Stomach (tissue), 4 donors: ENCODE measurements around the gene ZFHX3.

ENCODE experiments used
- EP300 ChIP-seq: sonication (generic); formaldehyde crosslinking; IDR thresholded peaks from one replicate; pipeline ENCODE4 v1.6.1; 2017; ENCODE audit warnings: antibody characterized with exemption
- POLR2A ChIP-seq, 4 donors: fragments of 450-650 bp; IDR thresholded peaks; one replicate each; pipeline ENCODE4 v1.6.1; 2016; ENCODE audit warnings: antibody characterized with exemption in 4 of 4, control low read depth in 2 of 4, mild to moderate bottlenecking in 1 of 4, moderate library complexity in 1 of 4
- TF ChIP-seq, protein P1 (sequence below), 7 experiments: fragments of 450-650 bp in 4 of 7; fragments of 200-600 bp in 3 of 7; sonication (generic) in 3 of 7; IDR thresholded peaks; one replicate each; pipeline ENCODE4 v1.5.1; 2016 to 2019; ENCODE audit warnings: antibody characterized with exemption in 7 of 7, control low read depth in 2 of 7, mild to moderate bottlenecking in 1 of 7

GRCh38 chr16:72877374-72878028 is 170.4 kb downstream of the ZFHX3 start:
- TF ChIP-seq, protein P1, sequence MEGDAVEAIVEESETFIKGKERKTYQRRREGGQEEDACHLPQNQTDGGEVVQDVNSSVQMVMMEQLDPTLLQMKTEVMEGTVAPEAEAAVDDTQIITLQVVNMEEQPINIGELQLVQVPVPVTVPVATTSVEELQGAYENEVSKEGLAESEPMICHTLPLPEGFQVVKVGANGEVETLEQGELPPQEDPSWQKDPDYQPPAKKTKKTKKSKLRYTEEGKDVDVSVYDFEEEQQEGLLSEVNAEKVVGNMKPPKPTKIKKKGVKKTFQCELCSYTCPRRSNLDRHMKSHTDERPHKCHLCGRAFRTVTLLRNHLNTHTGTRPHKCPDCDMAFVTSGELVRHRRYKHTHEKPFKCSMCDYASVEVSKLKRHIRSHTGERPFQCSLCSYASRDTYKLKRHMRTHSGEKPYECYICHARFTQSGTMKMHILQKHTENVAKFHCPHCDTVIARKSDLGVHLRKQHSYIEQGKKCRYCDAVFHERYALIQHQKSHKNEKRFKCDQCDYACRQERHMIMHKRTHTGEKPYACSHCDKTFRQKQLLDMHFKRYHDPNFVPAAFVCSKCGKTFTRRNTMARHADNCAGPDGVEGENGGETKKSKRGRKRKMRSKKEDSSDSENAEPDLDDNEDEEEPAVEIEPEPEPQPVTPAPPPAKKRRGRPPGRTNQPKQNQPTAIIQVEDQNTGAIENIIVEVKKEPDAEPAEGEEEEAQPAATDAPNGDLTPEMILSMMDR (IDR thresholded peaks at IDR 0.05), result no peak
- TF ChIP-seq POLR2A (IDR thresholded peaks at IDR 0.05), result no peak
- no peak for TF ChIP-seq EP300
